Body of pancreas (tissue), 4 donors: Measurements from ENCODE around the gene C1QTNF3.
"Not testable (repeated sequence)": the region's sequence is repeated elsewhere in the genome, so short reads cannot be mapped to it uniquely, and the experiment has no call there.

Experiments used
- CTCF ChIP-seq, 7 experiments: fragments of 450-650 bp in 4 of 7; fragments of 200-600 bp in 3 of 7; sonication (generic) in 3 of 7; IDR thresholded peaks; one replicate each; pipeline ENCODE4 v1.5.1; 2016 to 2019; ENCODE audit warnings: antibody characterized with exemption in 7 of 7
- POLR2A ChIP-seq, 3 donors: fragments of 450-650 bp; IDR thresholded peaks; one replicate each; pipeline ENCODE4 v1.6.1; 2016; ENCODE audit warnings: antibody characterized with exemption in 3 of 3, mild to moderate bottlenecking in 2 of 3

- not testable (repeated sequence) for TF ChIP-seq POLR2A, CTCF (IDR thresholded peaks at IDR 0.05)
Observed at GRCh38 chr5:34010146-34010545, 32.9 kb downstream of the C1QTNF3 start.
